ENCODE measurements around the gene NLRP9.

- TF ChIP-seq POLR2AphosphoS5 (IDR thresholded peaks at IDR 0.05; ENCODE audit: insufficient read depth in 1 of 2, low read depth in 1 of 2): no peak
- TF ChIP-seq, protein P1, sequence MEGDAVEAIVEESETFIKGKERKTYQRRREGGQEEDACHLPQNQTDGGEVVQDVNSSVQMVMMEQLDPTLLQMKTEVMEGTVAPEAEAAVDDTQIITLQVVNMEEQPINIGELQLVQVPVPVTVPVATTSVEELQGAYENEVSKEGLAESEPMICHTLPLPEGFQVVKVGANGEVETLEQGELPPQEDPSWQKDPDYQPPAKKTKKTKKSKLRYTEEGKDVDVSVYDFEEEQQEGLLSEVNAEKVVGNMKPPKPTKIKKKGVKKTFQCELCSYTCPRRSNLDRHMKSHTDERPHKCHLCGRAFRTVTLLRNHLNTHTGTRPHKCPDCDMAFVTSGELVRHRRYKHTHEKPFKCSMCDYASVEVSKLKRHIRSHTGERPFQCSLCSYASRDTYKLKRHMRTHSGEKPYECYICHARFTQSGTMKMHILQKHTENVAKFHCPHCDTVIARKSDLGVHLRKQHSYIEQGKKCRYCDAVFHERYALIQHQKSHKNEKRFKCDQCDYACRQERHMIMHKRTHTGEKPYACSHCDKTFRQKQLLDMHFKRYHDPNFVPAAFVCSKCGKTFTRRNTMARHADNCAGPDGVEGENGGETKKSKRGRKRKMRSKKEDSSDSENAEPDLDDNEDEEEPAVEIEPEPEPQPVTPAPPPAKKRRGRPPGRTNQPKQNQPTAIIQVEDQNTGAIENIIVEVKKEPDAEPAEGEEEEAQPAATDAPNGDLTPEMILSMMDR (IDR thresholded peaks at IDR 0.05): no peak
These were observed 40.1 kb upstream of the NLRP9 start for GRCh38 chr19:55778331-55778730.
